SJCRH30 (cell line): Measurements from ENCODE around the gene DMAC1. TPM values are rescaled to one million over a fixed set of nuclear protein-coding genes. Genes with fewer than 3 reads are reported as not detected.
A peak's percentile ranks its signal among the peaks of the same experiment; 100 is the strongest.

ENCODE experiments used
- DNase-seq, 2 experiments: peaks; one replicate each; pipeline ENCODE4 v3.0.0-alpha.2; 2015 to 2020
- H3K27ac ChIP-seq: fragments of 250-450 bp; sonication (Bioruptor Pico); 2 replicates; pipeline ENCODE4 v1.5.1; 2020; ENCODE audit warnings: mild to moderate bottlenecking, moderate library complexity
- H3K27me3 ChIP-seq: fragments of 250-450 bp; sonication (Bioruptor Pico); 2 replicates; pipeline ENCODE4 v1.5.1; 2020; ENCODE audit warnings: mild to moderate bottlenecking, moderate library complexity
- H3K36me3 ChIP-seq: fragments of 250-450 bp; sonication (Bioruptor Pico); 2 replicates; pipeline ENCODE4 v1.5.1; 2020; ENCODE audit warnings: mild to moderate bottlenecking, moderate library complexity
- H3K4me1 ChIP-seq: fragments of 250-450 bp; sonication (Bioruptor Pico); 2 replicates; pipeline ENCODE4 v1.5.1; 2020; ENCODE audit warnings: mild to moderate bottlenecking, moderate library complexity
- H3K4me3 ChIP-seq: fragments of 250-450 bp; sonication (Bioruptor Pico); 2 replicates; pipeline ENCODE4 v1.5.1; 2020; ENCODE audit warnings: mild to moderate bottlenecking, moderate library complexity
- H3K9me3 ChIP-seq: fragments of 250-450 bp; sonication (Bioruptor Pico); replicated peaks from 2 replicates; pipeline ENCODE4 v1.5.1; 2020; ENCODE audit warnings: mild to moderate bottlenecking, moderate library complexity
- total RNA-seq: library from RNA; depleted of rRNA; stranded (reverse); fragments of >200 nt; shearing (Covaris generic); gene quantifications from 2 replicates; pipeline ENCODE4 v1.2.3, GENCODE V29; 2014; rRNA removed

DMAC1 gene, protein sequence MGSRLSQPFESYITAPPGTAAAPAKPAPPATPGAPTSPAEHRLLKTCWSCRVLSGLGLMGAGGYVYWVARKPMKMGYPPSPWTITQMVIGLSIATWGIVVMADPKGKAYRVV
- 15.0 and 19.6 TPM in 2 replicates for total RNA-seq

GRCh38 chr9:7799234-7799943 lies at the start of gene DMAC1:
Gene DMAC1, minus strand, starts transcription at chr9:7799778. Its CDS starts 44 bp downstream, at chr9:7799734.
- Histone ChIP-seq H3K9me3 (no peaks in the 10 kb centered on the region), H3K27ac (peak within 1 kb of the TSS; percentile 84), H3K36me3 (no peaks in the 10 kb centered on the region), H3K4me1 (peaks cover 4% of the 10 kb centered on the region; the same call in 1 of the 2 replicates), H3K27me3 (no peaks in the 10 kb centered on the region), H3K4me3 (peak within 1 kb of the TSS; percentile 97)
- peak; percentile 78 to 86 for DNase-seq

- H3K4me3 ChIP-seq = no peak overlapping the region
- no peak overlapping the region for H3K27ac ChIP-seq
- no peaks in the 10 kb centered on the region for H3K36me3 ChIP-seq
- H3K9me3 ChIP-seq = no peaks in the 10 kb centered on the region
- no peak for DNase-seq
- peaks cover 7% of the 10 kb centered on the region for H3K4me1 ChIP-seq
- H3K27me3 ChIP-seq = no peaks in the 10 kb centered on the region
Observed at GRCh38 chr9:7849362-7849761, 49.8 kb upstream of the DMAC1 start.

- Histone ChIP-seq H3K27ac (no peak overlapping the region), H3K4me3 (no peak overlapping the region), H3K27me3 (no peaks in the 10 kb centered on the region), H3K4me1 (peaks cover 7% of the 10 kb centered on the region), H3K36me3 (no peaks in the 10 kb centered on the region), H3K9me3 (no peaks in the 10 kb centered on the region)
- no peak for DNase-seq
Observed at GRCh38 chr9:7848498-7848897, 48.9 kb upstream of the DMAC1 start.

DNA sequence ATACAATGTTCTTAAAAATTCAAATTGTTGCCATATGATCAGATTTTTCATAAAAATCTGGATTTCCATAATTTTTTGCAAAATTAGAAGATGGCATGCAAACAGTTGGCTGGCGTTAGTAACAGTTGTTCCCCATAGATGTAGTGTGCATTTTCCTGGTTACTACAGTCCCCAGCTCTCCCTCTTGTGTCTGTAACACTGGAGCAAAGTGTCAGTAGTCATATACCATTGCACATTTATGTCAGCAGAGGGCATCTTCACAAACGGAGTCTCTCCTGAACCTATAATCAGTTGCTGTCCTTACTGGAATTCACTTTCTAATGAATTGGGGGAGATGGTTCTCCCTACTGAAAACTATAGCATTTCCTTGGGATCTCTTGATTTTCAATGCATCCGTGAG lies 44.7 kb upstream of the DMAC1 start:
- no peaks in the 10 kb centered on the region for H3K4me1 ChIP-seq
- no peaks in the 10 kb centered on the region for H3K36me3 ChIP-seq
- no peak overlapping the region for H3K27ac ChIP-seq
- peak in 1 of 2 experiments; percentile 45 for DNase-seq
- H3K27me3 ChIP-seq = no peaks in the 10 kb centered on the region
- H3K9me3 ChIP-seq = no peaks in the 10 kb centered on the region
- H3K4me3 ChIP-seq = no peak overlapping the region

DNA sequence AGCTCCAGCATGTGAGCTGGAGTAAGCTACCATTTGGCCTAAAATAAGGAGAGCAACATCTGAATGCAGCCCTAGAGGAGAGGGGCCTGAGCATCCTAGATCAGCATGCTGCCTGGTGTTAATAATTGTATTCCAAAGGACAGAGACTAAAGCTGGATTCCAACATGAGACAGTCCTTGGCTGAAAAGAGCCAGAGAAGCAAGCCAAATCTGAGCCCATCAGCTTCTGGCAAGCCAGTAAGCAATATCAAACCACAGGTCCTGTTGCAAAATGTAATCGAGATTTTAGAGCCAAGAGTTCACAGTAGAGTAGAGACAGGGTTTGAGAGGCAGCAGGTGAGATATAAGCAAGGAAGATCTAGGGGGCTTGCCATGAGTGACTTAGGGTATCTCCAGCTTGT lies 42.3 kb upstream of the DMAC1 start:
- H3K9me3 ChIP-seq = no peaks in the 10 kb centered on the region
- H3K4me3 ChIP-seq = no peak overlapping the region
- H3K36me3 ChIP-seq = no peaks in the 10 kb centered on the region
- H3K27ac ChIP-seq = no peak overlapping the region
- no peaks in the 10 kb centered on the region for H3K4me1 ChIP-seq
- DNase-seq = no peak
- no peaks in the 10 kb centered on the region for H3K27me3 ChIP-seq

GRCh38 chr9:7834531-7834930 lies 35.0 kb upstream of the DMAC1 start:
- Histone ChIP-seq H3K36me3 (no peaks in the 10 kb centered on the region), H3K4me1 (no peaks in the 10 kb centered on the region), H3K27ac (no peak overlapping the region), H3K4me3 (no peak overlapping the region), H3K9me3 (no peaks in the 10 kb centered on the region), H3K27me3 (no peaks in the 10 kb centered on the region)
- DNase-seq = no peak

- Histone ChIP-seq H3K27ac (no peak overlapping the region), H3K4me3 (no peak overlapping the region), H3K4me1 (no peaks in the 10 kb centered on the region), H3K9me3 (no peaks in the 10 kb centered on the region), H3K36me3 (no peaks in the 10 kb centered on the region), H3K27me3 (no peaks in the 10 kb centered on the region)
- no peak for DNase-seq
Observed at GRCh38 chr9:7828334-7828733, 28.8 kb upstream of the DMAC1 start.

GRCh38 chr9:7827792-7828191 lies 28.2 kb upstream of the DMAC1 start:
- no peaks in the 10 kb centered on the region for H3K36me3 ChIP-seq
- no peaks in the 10 kb centered on the region for H3K9me3 ChIP-seq
- DNase-seq = no peak
- no peaks in the 10 kb centered on the region for H3K4me1 ChIP-seq
- no peaks in the 10 kb centered on the region for H3K27me3 ChIP-seq
- H3K27ac ChIP-seq = no peak overlapping the region
- no peak overlapping the region for H3K4me3 ChIP-seq

DNA sequence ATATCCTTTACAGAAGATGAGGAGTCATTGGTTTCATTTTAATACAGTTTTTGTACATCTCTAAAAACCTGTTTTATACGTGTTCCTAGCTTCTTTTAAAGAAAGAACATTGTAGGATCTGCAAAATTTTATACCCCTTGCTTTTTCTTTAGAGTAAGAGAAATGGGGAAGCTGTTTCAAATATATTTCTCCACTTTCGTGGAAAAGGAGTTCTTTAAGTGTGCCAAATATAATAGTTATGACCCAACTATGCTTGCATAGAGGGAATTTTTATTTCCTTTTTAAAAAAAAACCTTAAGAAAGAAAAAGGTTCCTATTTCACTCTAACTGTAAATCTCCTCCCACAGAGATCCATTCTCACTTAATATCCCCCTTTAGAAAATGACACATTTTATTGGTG lies 27.5 kb upstream of the DMAC1 start:
- Histone ChIP-seq H3K4me1 (no peaks in the 10 kb centered on the region), H3K27ac (no peak overlapping the region), H3K27me3 (no peaks in the 10 kb centered on the region), H3K36me3 (no peaks in the 10 kb centered on the region), H3K4me3 (no peak overlapping the region), H3K9me3 (no peaks in the 10 kb centered on the region)
- no peak for DNase-seq

GRCh38 chr9:7823651-7824050 lies 24.1 kb upstream of the DMAC1 start:
- H3K4me1 ChIP-seq = no peaks in the 10 kb centered on the region
- no peak overlapping the region for H3K4me3 ChIP-seq
- no peaks in the 10 kb centered on the region for H3K9me3 ChIP-seq
- H3K27me3 ChIP-seq = no peaks in the 10 kb centered on the region
- DNase-seq = no peak
- no peak overlapping the region for H3K27ac ChIP-seq
- no peaks in the 10 kb centered on the region for H3K36me3 ChIP-seq

- Histone ChIP-seq H3K4me3 (no peak overlapping the region), H3K27ac (no peak overlapping the region), H3K27me3 (no peaks in the 10 kb centered on the region), H3K9me3 (no peaks in the 10 kb centered on the region), H3K36me3 (no peaks in the 10 kb centered on the region), H3K4me1 (no peaks in the 10 kb centered on the region)
- no peak for DNase-seq
Observed at GRCh38 chr9:7819984-7820383, 20.4 kb upstream of the DMAC1 start.

- no peaks in the 10 kb centered on the region for H3K27me3 ChIP-seq
- DNase-seq = no peak
- H3K4me1 ChIP-seq = no peaks in the 10 kb centered on the region
- H3K27ac ChIP-seq = no peak overlapping the region
- no peak overlapping the region for H3K4me3 ChIP-seq
- no peaks in the 10 kb centered on the region for H3K36me3 ChIP-seq
- H3K9me3 ChIP-seq = no peaks in the 10 kb centered on the region
Observed at GRCh38 chr9:7816021-7816420, 16.4 kb upstream of the DMAC1 start.

DNA sequence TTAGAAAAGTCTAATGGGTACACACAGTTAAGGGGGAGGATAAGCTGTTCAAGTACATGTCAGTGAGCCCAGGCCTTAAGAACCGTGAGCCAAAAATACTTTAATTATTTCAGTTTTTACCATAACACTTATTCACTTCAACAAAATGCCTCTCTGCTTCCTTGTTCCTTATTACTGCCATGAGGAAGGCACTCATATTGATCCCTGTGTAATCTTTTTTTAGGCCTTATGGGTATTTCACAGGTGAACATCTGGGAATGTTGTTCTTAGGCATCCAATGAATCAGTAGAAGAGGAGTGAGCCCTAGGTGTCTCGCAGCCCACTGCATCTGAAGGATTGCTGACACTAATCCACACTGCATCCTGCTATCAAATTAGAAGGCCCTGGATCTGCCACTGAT lies 13.5 kb upstream of the DMAC1 start:
- DNase-seq = no peak
- no peak overlapping the region for H3K27ac ChIP-seq
- H3K4me3 ChIP-seq = no peak overlapping the region
- no peaks in the 10 kb centered on the region for H3K36me3 ChIP-seq
- H3K4me1 ChIP-seq = no peaks in the 10 kb centered on the region
- no peaks in the 10 kb centered on the region for H3K27me3 ChIP-seq
- H3K9me3 ChIP-seq = no peaks in the 10 kb centered on the region

GRCh38 chr9:7811677-7812076 lies 12.1 kb upstream of the DMAC1 start:
- H3K36me3 ChIP-seq = no peaks in the 10 kb centered on the region
- no peak overlapping the region for H3K4me3 ChIP-seq
- H3K4me1 ChIP-seq = no peaks in the 10 kb centered on the region
- no peak overlapping the region for H3K27ac ChIP-seq
- H3K27me3 ChIP-seq = no peaks in the 10 kb centered on the region
- no peak for DNase-seq
- H3K9me3 ChIP-seq = no peaks in the 10 kb centered on the region

DNA sequence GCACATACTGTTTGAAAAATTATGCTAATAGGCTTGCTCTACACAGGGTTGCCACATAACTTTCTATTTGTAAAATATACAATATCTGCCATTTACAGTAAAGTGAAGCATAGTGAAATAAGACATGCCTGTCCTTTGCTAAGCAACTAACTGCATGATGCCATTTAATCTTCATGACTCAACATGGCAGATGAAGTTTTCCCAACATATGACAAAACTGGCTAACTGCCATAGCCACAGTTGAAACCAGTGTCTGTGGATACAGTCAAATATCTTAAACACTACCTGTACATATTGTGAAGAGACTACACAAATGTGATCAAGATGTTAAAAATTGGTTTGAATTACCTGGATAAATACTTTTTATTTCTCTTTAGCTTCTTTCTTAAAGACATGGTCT lies 3.1 kb upstream of the DMAC1 start:
- Histone ChIP-seq H3K9me3 (no peaks in the 10 kb centered on the region), H3K27me3 (no peaks in the 10 kb centered on the region), H3K27ac (no peak overlapping the region), H3K4me3 (no peak overlapping the region), H3K36me3 (no peaks in the 10 kb centered on the region), H3K4me1 (peaks cover 4% of the 10 kb centered on the region; the same call in 1 of the 2 replicates)
- peak in 1 of 2 experiments; percentile 20 for DNase-seq

DNA sequence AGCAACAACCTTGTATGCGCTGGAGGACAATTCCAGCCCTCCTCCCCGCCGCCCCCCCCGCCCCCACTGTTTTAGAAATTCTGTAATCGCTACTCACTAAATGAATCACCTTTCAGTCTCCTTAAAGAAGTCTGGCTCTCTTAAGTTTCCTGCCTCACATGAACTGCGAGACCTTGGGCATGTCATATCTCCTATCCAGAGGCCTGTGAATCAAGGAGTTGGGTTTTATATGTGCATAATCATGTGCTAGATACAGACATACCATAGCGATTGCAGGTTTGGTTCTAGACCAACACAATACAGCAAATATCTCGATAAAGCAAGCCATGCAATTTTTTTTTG lies 337 bp upstream of the DMAC1 start:
- DNase-seq = peak in 1 of 2 experiments; percentile 11
- H3K27me3 ChIP-seq = no peaks in the 10 kb centered on the region
- H3K4me3 ChIP-seq = peak overlapping the region; percentile 97
- peaks cover 4% of the 10 kb centered on the region; the same call in 1 of the 2 replicates for H3K4me1 ChIP-seq
- no peaks in the 10 kb centered on the region for H3K36me3 ChIP-seq
- H3K9me3 ChIP-seq = no peaks in the 10 kb centered on the region
- no peak overlapping the region for H3K27ac ChIP-seq
